ENCODE results near the gene AOPEP.

AOPEP gene

DNA sequence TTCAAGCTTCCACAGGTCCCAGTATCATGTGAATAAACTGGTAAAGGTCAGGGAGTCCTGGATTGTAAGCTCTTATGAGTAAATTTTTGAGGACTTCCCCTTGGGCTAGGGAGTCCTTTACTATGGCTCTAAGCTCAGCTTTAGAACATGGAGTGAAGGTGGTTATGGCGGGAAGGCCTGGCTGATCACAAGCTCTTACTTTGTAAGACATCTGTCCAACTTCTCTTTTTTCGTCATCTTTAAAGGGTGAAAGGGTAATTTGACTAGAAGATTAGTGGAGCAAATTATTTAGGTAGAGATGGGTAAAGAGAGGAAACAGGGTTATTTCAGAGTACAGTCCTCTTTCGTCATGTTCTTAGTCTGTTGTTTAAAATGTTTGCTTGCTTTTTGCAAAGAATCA lies 155.4 kb downstream of the AOPEP start:
- no peak overlapping the region for H3K27ac Mint-ChIP-seq
- H3K27me3 Mint-ChIP-seq = no peaks in the 10 kb centered on the region
- peaks cover 13% of the 10 kb centered on the region for H3K4me1 Mint-ChIP-seq
- no peaks in the 10 kb centered on the region for H3K9me3 Mint-ChIP-seq
- H3K4me3 Mint-ChIP-seq = no peak overlapping the region
- peaks cover 3% of the 10 kb centered on the region for H3K36me3 Mint-ChIP-seq

DNA sequence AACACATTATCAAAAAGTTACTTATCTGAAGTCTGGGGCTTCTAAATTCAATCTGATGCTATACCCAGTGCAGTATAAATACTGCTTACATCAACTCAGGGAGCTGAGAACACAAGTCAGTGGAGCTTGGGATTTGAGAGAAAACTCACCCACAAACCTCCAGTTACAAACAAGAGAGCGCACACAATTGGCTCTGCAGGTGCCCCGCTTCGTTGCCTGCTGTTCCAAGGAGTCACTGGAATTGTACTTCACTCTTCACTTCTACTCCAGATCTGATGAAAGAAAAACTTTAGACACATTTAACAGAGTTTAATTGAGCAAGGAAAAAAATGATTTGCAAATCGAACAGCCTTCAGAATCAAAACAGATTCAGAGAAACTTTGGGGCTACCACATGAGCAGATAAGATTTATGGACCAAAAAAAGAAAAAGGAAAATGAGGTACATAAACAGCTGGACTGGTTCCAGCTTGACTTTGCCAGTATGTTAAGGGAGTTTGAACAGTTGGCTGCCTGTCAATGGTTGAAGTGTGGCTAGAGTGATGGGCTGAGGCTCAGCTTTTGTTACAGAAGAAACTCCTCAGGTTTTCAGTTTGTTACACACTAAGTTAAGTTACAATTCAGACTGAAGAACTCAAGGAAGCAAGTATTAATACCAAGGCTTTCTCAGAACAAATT lies 156.6 kb downstream of the AOPEP start:
- H3K4me1 Mint-ChIP-seq = peaks cover 11% of the 10 kb centered on the region
- no peak overlapping the region for H3K4me3 Mint-ChIP-seq
- no peaks in the 10 kb centered on the region for H3K27me3 Mint-ChIP-seq
- no peak overlapping the region for H3K27ac Mint-ChIP-seq
- H3K9me3 Mint-ChIP-seq = no peaks in the 10 kb centered on the region
- peaks cover 3% of the 10 kb centered on the region for H3K36me3 Mint-ChIP-seq

DNA sequence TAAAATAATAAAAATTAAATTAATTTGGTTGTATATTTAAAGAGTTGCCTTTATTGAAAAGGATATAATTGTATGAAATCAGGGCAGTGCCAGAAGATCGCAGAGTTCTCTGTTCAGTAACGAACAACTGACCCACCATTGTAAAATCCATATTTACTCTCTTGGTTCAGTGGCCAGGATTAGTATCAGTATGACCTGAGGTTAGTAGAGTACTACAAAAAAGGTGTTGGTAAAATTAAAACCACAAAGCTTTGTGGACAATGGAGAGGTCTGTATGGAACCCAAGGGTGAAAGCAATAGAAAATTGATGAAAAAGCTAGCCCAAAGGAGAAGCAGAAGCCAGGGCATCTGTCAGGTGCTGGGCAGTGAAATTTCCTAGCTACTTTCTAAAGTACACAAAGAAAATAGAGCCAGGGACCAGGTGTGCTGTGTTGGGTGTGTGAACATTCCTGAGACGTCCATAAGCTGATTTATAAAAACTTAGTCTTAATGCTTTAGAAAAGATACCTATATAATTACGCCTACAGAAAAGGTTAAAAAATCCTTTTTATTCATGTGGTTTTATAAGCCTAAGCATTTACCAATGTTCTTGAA lies 159.5 kb downstream of the AOPEP start:
- no peaks in the 10 kb centered on the region for H3K4me1 Mint-ChIP-seq
- peaks cover 10% of the 10 kb centered on the region for H3K36me3 Mint-ChIP-seq
- no peaks in the 10 kb centered on the region for H3K27me3 Mint-ChIP-seq
- no peak overlapping the region for H3K4me3 Mint-ChIP-seq
- no peak overlapping the region for H3K27ac Mint-ChIP-seq
- peaks cover 6% of the 10 kb centered on the region for H3K9me3 Mint-ChIP-seq

DNA sequence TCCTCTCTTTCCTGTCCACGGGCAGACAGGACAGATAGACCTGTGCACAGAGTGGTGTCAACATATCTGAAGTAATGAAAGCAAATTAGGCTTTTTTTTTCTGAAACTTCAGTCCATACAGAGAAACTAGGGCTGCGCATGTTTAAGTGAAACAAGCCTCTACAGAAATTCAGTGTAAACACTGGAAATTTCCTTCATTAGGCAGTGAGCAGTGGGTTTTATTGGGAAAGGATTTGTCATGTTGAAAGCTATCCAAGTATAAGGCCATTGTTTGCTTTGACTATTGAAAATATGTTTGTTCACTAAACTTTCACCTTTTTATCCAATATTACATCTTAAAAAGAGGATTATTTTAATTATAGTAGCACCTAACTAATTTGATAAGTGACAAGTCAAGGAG lies 161.2 kb downstream of the AOPEP start:
- peaks cover 22% of the 10 kb centered on the region for H3K36me3 Mint-ChIP-seq
- H3K27me3 Mint-ChIP-seq = no peaks in the 10 kb centered on the region
- peaks cover 6% of the 10 kb centered on the region for H3K9me3 Mint-ChIP-seq
- no peaks in the 10 kb centered on the region for H3K4me1 Mint-ChIP-seq
- no peak overlapping the region for H3K27ac Mint-ChIP-seq
- H3K4me3 Mint-ChIP-seq = no peak overlapping the region

DNA sequence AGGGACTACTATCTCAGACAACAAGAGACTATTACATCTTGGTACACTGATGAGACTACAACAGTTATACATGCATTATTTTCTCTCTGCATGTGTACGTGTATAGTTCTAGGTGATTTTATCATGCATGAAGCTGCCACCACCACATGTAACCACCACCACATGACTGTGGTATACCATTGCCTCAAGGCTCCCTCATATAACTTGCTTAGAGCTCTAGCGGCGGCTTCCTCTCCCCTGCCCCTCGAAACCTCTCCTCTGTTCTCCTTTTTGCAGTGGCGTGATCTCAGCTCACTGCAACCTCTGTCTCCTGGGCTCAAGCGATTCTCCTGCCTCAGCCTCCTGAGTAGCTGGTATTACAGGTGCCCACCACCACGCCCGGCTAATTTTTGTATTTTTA lies 162.3 kb downstream of the AOPEP start:
- Mint-ChIP-seq H3K4me3 (no peak overlapping the region), H3K4me1 (no peaks in the 10 kb centered on the region), H3K27me3 (no peaks in the 10 kb centered on the region), H3K27ac (no peak overlapping the region), H3K36me3 (peaks cover 21% of the 10 kb centered on the region), H3K9me3 (peaks cover 6% of the 10 kb centered on the region)

DNA sequence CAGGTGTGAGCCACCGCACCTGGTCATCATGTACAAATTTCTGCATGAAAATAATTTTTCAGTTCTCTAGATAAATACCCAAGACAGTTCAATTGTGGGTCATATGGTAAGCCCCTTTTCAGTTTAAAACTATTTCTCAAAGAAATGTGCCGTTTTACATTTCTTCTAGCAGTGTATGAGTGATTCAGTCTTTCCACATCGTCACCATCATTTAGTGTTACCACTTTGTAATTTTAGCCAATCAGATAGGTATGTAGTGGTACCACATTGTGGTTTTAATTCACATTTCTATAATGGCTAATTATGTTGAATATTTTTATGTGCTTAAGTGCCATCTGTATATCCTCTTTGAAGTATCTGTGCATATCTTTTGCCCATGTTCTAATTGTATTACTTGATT lies 163.1 kb downstream of the AOPEP start:
- Mint-ChIP-seq H3K4me1 (no peaks in the 10 kb centered on the region), H3K36me3 (peaks cover 21% of the 10 kb centered on the region), H3K27me3 (no peaks in the 10 kb centered on the region), H3K27ac (no peak overlapping the region), H3K9me3 (peaks cover 6% of the 10 kb centered on the region), H3K4me3 (no peak overlapping the region)

DNA sequence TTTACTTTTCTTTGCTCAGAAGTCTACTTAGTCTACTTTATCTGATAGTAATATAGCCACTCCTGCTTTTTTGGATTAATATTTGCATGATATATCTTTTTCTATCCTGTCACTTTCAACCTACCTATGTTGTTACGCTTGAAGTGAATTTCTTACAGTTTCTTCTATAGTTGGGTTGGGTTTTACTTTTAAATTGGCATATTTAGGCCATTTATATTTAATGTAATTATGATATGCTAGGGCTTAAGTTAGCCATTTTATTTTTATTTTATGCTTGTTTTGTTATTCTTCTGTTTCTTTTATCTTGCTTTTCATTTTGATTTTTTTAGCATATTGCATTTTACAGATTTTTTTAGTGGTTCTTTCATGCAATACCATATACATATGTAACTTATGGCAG lies 164.7 kb downstream of the AOPEP start:
- Mint-ChIP-seq H3K4me3 (no peak overlapping the region), H3K36me3 (peaks cover 19% of the 10 kb centered on the region), H3K27ac (no peak overlapping the region), H3K27me3 (no peaks in the 10 kb centered on the region), H3K9me3 (peaks cover 6% of the 10 kb centered on the region), H3K4me1 (no peaks in the 10 kb centered on the region)

DNA sequence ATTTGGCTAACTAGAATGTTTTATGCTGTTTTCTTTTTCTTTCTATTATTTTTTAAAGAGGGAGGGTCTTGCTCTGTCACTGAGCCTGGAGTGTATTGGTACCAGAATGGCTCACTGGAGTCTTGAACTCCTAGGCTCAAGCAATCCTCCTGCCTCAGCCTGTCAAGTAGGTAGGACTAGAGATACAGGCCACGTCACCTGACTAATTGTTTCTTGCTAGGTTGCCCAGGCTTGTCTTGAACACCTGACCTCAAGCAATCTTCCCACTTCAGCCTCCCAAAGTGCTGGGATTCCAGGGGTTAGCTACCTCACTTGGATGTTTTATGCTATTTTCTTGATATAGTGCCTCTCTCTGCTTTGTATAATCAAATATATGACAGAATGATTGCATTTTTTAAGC lies 166.2 kb downstream of the AOPEP start:
- Mint-ChIP-seq H3K4me1 (no peaks in the 10 kb centered on the region), H3K27ac (no peak overlapping the region), H3K9me3 (peaks cover 6% of the 10 kb centered on the region), H3K36me3 (peaks cover 19% of the 10 kb centered on the region), H3K4me3 (no peak overlapping the region), H3K27me3 (no peaks in the 10 kb centered on the region)

DNA sequence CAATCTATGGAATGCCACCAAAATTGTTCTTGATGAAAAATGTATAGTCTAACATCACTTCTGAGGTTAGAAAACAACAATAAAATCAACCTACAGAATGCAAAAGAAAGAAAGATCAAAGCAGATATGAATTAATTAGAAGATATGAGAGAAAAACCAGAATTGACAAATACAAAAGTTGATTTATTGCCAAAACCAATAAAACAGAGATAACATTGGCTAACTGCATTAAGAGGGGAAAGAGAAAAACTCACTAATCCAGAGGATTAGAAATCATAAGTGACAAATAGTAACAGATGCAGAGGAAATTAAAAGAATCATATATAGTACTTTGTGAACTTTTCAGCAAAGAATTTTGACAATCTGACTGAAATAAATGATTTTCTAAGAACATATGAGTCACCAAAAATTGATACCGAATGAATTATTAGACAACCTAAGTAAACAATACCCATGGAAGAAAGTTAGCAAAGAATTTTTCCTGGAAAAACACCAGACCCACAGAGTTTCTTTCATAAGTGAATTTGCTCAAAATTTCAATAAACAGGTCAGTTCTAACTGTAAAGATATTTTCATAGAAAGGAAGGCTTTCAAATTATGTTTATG lies 167.7 kb downstream of the AOPEP start:
- H3K9me3 Mint-ChIP-seq = peaks cover 6% of the 10 kb centered on the region
- no peaks in the 10 kb centered on the region for H3K27me3 Mint-ChIP-seq
- no peak overlapping the region for H3K27ac Mint-ChIP-seq
- no peak overlapping the region for H3K4me3 Mint-ChIP-seq
- peaks cover 19% of the 10 kb centered on the region for H3K36me3 Mint-ChIP-seq
- H3K4me1 Mint-ChIP-seq = no peaks in the 10 kb centered on the region

DNA sequence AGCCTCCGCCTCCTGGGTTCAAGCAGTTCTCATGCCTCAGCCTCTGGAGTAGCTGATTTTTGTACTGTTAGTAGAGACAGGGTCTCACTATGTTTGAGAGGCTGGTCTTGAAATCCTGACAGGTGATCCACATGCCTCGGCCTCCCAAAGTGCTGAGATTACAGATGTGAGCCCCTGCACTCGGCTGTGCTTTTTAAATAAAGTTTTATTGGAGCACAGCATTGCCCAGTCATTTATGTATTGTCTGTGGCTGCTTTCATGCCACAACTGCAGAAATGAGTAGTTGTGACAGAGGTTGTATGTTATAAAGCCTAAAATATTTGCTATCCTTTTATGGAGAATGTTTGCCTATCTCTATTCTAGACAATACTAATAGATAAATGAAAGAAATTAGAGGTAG lies 169.2 kb downstream of the AOPEP start:
- Mint-ChIP-seq H3K36me3 (peaks cover 15% of the 10 kb centered on the region), H3K4me1 (no peaks in the 10 kb centered on the region), H3K27me3 (no peaks in the 10 kb centered on the region), H3K9me3 (peaks cover 2% of the 10 kb centered on the region), H3K4me3 (no peak overlapping the region), H3K27ac (no peak overlapping the region)

DNA sequence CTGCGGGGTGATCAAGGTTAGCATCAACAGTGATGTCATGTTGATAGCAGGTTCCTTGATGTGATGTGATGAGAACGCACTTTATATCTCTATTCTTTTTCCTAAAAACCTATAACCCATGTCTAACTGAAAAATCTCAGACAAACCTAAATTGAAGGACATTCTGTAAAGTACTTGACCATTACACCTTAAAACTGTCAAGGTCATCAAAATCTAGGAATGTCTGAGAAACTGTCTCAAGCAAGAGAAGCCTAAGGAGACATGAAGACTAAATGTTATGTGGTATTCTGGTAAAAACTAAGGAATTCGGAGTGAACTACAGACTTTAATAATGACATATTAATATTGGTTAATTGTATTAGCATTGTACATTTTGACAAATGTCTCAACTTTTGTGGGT lies 170.0 kb downstream of the AOPEP start:
- no peaks in the 10 kb centered on the region for H3K27me3 Mint-ChIP-seq
- no peak overlapping the region for H3K4me3 Mint-ChIP-seq
- peaks cover 6% of the 10 kb centered on the region for H3K36me3 Mint-ChIP-seq
- no peaks in the 10 kb centered on the region for H3K4me1 Mint-ChIP-seq
- H3K9me3 Mint-ChIP-seq = no peaks in the 10 kb centered on the region
- no peak overlapping the region for H3K27ac Mint-ChIP-seq

DNA sequence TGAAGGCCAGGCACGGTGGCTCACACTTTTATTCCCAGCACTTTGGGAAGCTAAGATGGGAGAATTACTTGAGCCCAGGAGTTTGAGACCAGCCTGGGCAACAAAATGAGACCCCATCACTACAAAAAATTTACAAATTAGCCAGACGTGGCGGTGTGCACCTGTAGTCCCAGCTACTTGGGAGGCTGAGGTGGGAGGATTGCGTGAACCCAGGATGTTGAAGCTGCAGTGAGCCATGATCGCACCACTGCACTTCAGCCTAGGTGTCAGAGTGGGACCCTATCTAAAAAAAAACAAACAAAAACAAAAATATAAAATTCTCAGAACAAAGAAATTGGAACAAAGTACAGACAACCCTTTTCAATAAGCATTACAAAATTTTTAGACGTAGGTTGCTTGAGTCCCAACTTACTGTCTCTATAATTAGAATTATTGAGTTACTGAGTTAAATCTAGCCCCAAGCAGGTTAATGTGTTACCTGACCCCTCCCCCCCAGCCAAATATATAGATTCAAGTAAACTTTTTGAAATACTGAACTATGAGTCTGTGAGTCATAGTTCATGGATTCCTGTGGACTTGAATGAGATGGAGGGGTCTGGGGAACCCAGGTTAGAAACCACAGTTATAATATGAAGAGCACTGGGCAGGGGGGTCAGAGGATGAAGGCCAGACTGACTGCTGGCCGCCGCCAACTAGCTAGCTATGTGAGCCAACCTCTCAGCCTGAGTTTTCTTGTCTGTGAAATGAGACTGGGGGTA lies 173.1 kb downstream of the AOPEP start:
- H3K36me3 Mint-ChIP-seq = no peaks in the 10 kb centered on the region
- no peak overlapping the region for H3K27ac Mint-ChIP-seq
- H3K27me3 Mint-ChIP-seq = no peaks in the 10 kb centered on the region
- no peaks in the 10 kb centered on the region for H3K4me1 Mint-ChIP-seq
- H3K4me3 Mint-ChIP-seq = no peak overlapping the region
- H3K9me3 Mint-ChIP-seq = no peaks in the 10 kb centered on the region

DNA sequence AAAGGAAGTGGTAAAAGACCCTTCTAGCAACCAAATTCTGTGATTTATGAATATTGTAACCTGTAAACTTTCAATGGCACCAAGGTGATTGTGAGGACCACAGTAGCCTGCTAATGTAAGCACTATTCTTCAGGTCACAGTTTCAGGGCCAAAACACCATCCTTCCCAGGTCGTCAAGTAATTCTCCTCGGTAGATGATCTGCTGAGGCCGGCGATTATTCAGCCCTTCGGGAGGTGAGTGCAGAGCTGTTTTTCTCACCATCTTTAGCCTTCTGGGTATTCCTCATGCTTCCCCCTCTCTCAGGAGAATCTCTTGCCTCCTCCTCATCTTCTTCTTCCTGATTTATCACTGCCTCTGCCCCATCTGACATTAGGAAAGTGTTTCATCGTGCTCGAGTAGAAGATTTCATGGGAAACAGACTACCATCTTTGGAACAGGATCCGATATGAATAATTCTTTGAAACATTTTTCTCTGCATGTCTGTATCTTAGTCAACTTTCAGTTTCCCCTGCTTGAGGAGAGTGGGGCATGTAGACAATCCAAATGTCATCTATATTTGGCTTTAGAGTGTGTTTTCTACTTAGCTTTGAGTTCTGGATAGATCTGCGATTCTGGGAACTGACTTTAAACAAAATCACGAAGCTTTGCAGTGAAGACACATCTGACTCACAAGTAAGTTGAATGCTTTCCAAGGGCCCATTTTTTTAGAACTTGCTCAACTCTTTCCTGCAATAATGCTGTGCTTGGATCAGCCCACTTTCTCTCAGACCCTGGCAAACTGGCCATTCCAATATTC lies 173.9 kb downstream of the AOPEP start:
- H3K27ac Mint-ChIP-seq = no peak overlapping the region
- no peak overlapping the region for H3K4me3 Mint-ChIP-seq
- H3K27me3 Mint-ChIP-seq = no peaks in the 10 kb centered on the region
- no peaks in the 10 kb centered on the region for H3K4me1 Mint-ChIP-seq
- H3K9me3 Mint-ChIP-seq = no peaks in the 10 kb centered on the region
- H3K36me3 Mint-ChIP-seq = no peaks in the 10 kb centered on the region

DNA sequence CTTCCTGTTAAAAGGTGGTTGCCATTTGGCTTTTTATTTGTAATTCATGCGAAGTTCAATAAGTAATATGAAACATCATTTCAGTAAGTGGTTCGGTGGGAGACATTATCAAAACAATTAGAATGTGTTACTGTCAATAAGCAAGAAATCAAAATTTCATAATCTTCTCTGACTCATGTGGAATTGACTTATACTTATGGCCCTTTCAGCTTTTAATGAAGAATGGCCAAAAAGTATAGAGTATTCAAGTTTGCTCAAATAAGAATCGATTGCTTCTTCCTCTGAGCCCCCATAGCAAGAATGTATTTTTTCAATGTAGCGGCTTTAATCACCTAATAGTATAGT lies 174.5 kb downstream of the AOPEP start:
- H3K27ac Mint-ChIP-seq = no peak overlapping the region
- H3K4me3 Mint-ChIP-seq = no peak overlapping the region
- H3K36me3 Mint-ChIP-seq = no peaks in the 10 kb centered on the region
- H3K4me1 Mint-ChIP-seq = no peaks in the 10 kb centered on the region
- no peaks in the 10 kb centered on the region for H3K27me3 Mint-ChIP-seq
- H3K9me3 Mint-ChIP-seq = no peaks in the 10 kb centered on the region

DNA sequence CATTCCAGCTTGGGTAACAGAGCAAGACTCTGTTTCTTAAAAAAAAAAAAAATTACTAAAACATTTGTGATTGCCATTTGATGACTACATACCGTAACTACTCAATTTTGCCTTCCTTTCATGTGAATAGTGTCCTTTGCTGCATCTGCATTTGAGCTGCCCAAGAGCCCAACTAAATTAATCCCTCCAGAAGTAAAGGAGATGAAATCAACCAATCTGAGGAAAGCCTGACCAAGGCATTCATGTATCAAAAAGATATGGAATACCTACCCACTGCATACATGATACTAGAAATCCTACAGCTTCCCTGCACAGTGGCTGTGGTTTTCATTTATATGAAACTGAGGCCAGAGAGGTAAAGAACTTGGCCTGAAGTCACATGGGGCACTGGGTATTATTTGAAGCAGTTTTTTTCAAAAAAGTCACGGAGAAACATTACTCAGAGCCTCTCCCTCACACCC lies 177.5 kb downstream of the AOPEP start:
- no peak overlapping the region for H3K27ac Mint-ChIP-seq
- H3K4me3 Mint-ChIP-seq = no peak overlapping the region
- H3K36me3 Mint-ChIP-seq = no peaks in the 10 kb centered on the region
- H3K27me3 Mint-ChIP-seq = no peaks in the 10 kb centered on the region
- no peaks in the 10 kb centered on the region for H3K4me1 Mint-ChIP-seq
- no peaks in the 10 kb centered on the region for H3K9me3 Mint-ChIP-seq
